Measurements from ENCODE around the gene TOPORS. TPM values are rescaled to one million over a fixed set of nuclear protein-coding genes. Genes with fewer than 3 reads are reported as not detected.

Gene TOPORS
- total and polyA plus RNA-seq, 2 experiments from 2014 or later, result 31.8 to 35.9 TPM

DNA sequence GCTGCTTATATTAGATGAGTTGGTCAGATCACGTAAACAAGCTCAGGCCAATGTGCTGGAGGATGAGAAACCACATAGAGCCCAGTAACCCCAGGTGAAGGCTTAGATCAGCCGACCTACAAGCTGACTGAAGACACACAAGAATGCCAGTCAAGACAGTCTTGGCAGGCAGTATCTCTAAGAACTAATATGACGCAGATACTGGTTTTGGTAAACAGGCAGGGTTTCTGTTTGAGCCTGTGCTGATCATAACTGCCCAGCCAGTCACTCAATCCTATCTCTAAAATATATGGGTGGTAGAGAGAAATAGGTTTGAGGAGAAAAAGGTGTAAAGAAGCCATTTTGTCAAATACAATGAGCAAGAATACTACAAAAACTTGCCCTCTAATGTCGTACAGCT is 18.6 kb downstream of the TOPORS start (continued):
- TF ChIP-seq, protein P1, sequence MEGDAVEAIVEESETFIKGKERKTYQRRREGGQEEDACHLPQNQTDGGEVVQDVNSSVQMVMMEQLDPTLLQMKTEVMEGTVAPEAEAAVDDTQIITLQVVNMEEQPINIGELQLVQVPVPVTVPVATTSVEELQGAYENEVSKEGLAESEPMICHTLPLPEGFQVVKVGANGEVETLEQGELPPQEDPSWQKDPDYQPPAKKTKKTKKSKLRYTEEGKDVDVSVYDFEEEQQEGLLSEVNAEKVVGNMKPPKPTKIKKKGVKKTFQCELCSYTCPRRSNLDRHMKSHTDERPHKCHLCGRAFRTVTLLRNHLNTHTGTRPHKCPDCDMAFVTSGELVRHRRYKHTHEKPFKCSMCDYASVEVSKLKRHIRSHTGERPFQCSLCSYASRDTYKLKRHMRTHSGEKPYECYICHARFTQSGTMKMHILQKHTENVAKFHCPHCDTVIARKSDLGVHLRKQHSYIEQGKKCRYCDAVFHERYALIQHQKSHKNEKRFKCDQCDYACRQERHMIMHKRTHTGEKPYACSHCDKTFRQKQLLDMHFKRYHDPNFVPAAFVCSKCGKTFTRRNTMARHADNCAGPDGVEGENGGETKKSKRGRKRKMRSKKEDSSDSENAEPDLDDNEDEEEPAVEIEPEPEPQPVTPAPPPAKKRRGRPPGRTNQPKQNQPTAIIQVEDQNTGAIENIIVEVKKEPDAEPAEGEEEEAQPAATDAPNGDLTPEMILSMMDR (conservative IDR thresholded peaks at IDR 0.05; ENCODE audit: low read depth in 2 of 2), result no peak
- no peak for TF ChIP-seq POLR2AphosphoS5 (IDR thresholded peaks at IDR 0.05; ENCODE audit: low read depth)
- TF ChIP-seq JUNB (IDR thresholded peaks at IDR 0.05; ENCODE audit: unreplicated experiment), result no peak
- TF ChIP-seq, protein P2, sequence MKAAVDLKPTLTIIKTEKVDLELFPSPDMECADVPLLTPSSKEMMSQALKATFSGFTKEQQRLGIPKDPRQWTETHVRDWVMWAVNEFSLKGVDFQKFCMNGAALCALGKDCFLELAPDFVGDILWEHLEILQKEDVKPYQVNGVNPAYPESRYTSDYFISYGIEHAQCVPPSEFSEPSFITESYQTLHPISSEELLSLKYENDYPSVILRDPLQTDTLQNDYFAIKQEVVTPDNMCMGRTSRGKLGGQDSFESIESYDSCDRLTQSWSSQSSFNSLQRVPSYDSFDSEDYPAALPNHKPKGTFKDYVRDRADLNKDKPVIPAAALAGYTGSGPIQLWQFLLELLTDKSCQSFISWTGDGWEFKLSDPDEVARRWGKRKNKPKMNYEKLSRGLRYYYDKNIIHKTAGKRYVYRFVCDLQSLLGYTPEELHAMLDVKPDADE (IDR thresholded peaks at IDR 0.05), result no peak

DNA sequence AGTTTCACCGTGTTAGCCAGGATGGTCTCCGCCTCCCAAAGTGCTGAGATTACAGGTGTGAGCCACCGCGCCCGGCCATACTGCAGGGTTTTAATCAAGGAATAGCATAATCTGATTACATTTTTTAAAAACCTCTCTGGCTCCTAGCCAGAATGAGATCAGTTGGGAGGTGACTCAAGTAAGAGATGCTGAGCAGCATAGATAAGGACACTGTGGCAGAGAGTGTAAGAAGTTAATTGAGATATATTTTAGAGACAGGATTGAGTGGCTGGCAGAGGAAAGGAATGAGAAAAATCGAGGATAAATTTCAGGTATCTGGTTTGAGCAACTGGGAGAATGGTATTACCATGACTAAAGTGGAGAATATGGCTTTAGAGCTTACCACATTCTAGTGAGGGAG is 19.1 kb downstream of the TOPORS start:
- DNase-seq (ENCODE audit: low spot score), result no peak

More for the DNA sequence above, 19.1 kb downstream of the TOPORS start:
- Histone ChIP-seq H2AFZ (no peak overlapping the region), H3K36me3 (ENCODE audit: insufficient read depth) (no peaks in the 10 kb centered on the region), H3K79me2 (replicated peaks; ENCODE audit: insufficient read depth) (no peaks in the 10 kb centered on the region), H3K9me2 (ENCODE audit: insufficient read depth) (no peaks in the 10 kb centered on the region), H3K4me3 (no peak overlapping the region), H3K27ac (ENCODE audit: low read depth) (no peak overlapping the region), H3K27me3 (ENCODE audit: insufficient read depth) (no peaks in the 10 kb centered on the region), H3K4me1 (ENCODE audit: insufficient read depth) (no peaks in the 10 kb centered on the region), H3F3A (replicated peaks; ENCODE audit: low read depth) (no peaks in the 10 kb centered on the region), H4K20me1 (replicated peaks; ENCODE audit: insufficient read depth) (peaks cover 13% of the 10 kb centered on the region; the same call in 1 of the 2 replicates), H3K4me2 (no peak overlapping the region)
- no peak overlapping the region for H3K4me3 Mint-ChIP-seq
- H3K4me1 Mint-ChIP-seq, result no peaks in the 10 kb centered on the region
- TF ChIP-seq JUNB (IDR thresholded peaks at IDR 0.05; ENCODE audit: unreplicated experiment) (no peak), ZNF114 (CRISPR knock-in tag; IDR thresholded peaks at IDR 0.05) (no peak)
- TF ChIP-seq, protein P3, sequence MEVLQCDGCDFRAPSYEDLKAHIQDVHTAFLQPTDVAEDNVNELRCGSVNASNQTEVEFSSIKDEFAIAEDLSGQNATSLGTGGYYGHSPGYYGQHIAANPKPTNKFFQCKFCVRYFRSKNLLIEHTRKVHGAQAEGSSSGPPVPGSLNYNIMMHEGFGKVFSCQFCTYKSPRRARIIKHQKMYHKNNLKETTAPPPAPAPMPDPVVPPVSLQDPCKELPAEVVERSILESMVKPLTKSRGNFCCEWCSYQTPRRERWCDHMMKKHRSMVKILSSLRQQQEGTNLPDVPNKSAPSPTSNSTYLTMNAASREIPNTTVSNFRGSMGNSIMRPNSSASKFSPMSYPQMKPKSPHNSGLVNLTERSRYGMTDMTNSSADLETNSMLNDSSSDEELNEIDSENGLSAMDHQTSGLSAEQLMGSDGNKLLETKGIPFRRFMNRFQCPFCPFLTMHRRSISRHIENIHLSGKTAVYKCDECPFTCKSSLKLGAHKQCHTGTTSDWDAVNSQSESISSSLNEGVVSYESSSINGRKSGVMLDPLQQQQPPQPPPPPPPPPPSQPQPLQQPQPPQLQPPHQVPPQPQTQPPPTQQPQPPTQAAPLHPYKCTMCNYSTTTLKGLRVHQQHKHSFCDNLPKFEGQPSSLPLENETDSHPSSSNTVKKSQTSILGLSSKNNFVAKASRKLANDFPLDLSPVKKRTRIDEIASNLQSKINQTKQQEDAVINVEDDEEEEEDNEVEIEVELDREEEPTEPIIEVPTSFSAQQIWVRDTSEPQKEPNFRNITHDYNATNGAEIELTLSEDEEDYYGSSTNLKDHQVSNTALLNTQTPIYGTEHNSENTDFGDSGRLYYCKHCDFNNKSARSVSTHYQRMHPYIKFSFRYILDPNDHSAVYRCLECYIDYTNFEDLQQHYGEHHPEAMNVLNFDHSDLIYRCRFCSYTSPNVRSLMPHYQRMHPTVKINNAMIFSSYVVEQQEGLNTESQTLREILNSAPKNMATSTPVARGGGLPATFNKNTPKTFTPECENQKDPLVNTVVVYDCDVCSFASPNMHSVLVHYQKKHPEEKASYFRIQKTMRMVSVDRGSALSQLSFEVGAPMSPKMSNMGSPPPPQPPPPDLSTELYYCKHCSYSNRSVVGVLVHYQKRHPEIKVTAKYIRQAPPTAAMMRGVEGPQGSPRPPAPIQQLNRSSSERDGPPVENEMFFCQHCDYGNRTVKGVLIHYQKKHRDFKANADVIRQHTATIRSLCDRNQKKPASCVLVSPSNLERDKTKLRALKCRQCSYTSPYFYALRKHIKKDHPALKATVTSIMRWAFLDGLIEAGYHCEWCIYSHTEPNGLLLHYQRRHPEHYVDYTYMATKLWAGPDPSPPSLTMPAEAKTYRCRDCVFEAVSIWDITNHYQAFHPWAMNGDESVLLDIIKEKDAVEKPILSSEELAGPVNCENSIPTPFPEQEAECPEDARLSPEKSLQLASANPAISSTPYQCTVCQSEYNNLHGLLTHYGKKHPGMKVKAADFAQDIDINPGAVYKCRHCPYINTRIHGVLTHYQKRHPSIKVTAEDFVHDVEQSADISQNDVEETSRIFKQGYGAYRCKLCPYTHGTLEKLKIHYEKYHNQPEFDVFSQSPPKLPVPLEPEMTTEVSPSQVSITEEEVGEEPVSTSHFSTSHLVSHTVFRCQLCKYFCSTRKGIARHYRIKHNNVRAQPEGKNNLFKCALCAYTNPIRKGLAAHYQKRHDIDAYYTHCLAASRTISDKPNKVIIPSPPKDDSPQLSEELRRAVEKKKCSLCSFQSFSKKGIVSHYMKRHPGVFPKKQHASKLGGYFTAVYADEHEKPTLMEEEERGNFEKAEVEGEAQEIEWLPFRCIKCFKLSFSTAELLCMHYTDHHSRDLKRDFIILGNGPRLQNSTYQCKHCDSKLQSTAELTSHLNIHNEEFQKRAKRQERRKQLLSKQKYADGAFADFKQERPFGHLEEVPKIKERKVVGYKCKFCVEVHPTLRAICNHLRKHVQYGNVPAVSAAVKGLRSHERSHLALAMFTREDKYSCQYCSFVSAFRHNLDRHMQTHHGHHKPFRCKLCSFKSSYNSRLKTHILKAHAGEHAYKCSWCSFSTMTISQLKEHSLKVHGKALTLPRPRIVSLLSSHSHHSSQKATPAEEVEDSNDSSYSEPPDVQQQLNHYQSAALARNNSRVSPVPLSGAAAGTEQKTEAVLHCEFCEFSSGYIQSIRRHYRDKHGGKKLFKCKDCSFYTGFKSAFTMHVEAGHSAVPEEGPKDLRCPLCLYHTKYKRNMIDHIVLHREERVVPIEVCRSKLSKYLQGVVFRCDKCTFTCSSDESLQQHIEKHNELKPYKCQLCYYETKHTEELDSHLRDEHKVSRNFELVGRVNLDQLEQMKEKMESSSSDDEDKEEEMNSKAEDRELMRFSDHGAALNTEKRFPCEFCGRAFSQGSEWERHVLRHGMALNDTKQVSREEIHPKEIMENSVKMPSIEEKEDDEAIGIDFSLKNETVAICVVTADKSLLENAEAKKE (CRISPR knock-in tag; IDR thresholded peaks at IDR 0.05), result no peak
- peaks cover 17% of the 10 kb centered on the region; the same call in 2 of the 3 replicates for H3K36me3 Mint-ChIP-seq (ENCODE audit: low read depth)
- ATAC-seq, result no peak
- H3K27me3 Mint-ChIP-seq (ENCODE audit: insufficient read depth, low read depth, poor library complexity), result no peaks in the 10 kb centered on the region
- no peak overlapping the region for H3K27ac Mint-ChIP-seq
- no peaks in the 10 kb centered on the region for H3K9me3 Mint-ChIP-seq

All from GM23338 (cell line).